GM19239 (cell line): ENCODE measurements around the gene RWDD4.
"Not testable (repeated sequence)": the region's sequence is repeated elsewhere in the genome, so short reads cannot be mapped to it uniquely, and the experiment has no call there.

Source experiments
- DNase-seq: peaks from one replicate; pipeline ENCODE4 v3.0.0; 2011; ENCODE audit warnings: low spot score; ENCODE audit not compliant: insufficient read length
- FAIRE-seq: peaks from 2 replicates; lab custom pipeline; 2011; peaks lifted over from hg19 to GRCh38; lab: Jason Lieb, UNC

The RWDD4 gene

GRCh38 chr4:183636923-183637322, 22.1 kb downstream of the RWDD4 start:
- no peak for FAIRE-seq
- DNase-seq = no peak

GRCh38 chr4:183636503-183636902, 22.5 kb downstream of the RWDD4 start:
- FAIRE-seq = no peak
- no peak for DNase-seq

GRCh38 chr4:183635741-183636140, 23.2 kb downstream of the RWDD4 start:
- FAIRE-seq (no peak), DNase-seq (no peak)

GRCh38 chr4:183635321-183635720, 23.7 kb downstream of the RWDD4 start:
- FAIRE-seq = no peak
- DNase-seq = no peak

GRCh38 chr4:183633476-183634400, 25.2 kb downstream of the RWDD4 start:
- FAIRE-seq (no peak), DNase-seq (no peak)

- DNase-seq (no peak), FAIRE-seq (no peak)
Observed at GRCh38 chr4:183632689-183633088, 26.3 kb downstream of the RWDD4 start.

GRCh38 chr4:183631577-183632198, 27.3 kb downstream of the RWDD4 start:
- no peak for FAIRE-seq
- DNase-seq = no peak

GRCh38 chr4:183627979-183628588, 30.9 kb downstream of the RWDD4 start:
- FAIRE-seq (no peak), DNase-seq (no peak)

- DNase-seq, FAIRE-seq: not testable (repeated sequence)
Observed at GRCh38 chr4:183627286-183627685, 31.7 kb downstream of the RWDD4 start.

- FAIRE-seq = no peak
- DNase-seq = no peak
Observed at GRCh38 chr4:183626168-183626567, 32.8 kb downstream of the RWDD4 start.

- no peak for DNase-seq
- FAIRE-seq = no peak
Observed at GRCh38 chr4:183624548-183624947, 34.4 kb downstream of the RWDD4 start.

GRCh38 chr4:183621875-183622274, 37.1 kb downstream of the RWDD4 start:
- DNase-seq = no peak
- no peak for FAIRE-seq

- FAIRE-seq (no peak), DNase-seq (no peak)
Observed at GRCh38 chr4:183620421-183620820, 38.6 kb downstream of the RWDD4 start.

- DNase-seq (no peak), FAIRE-seq (no peak)
Observed at GRCh38 chr4:183618681-183619080, 40.3 kb downstream of the RWDD4 start.

- DNase-seq (no peak), FAIRE-seq (no peak)
Observed at GRCh38 chr4:183617075-183617474, 41.9 kb downstream of the RWDD4 start.

GRCh38 chr4:183612329-183613250, 46.4 kb downstream of the RWDD4 start:
- FAIRE-seq (no peak), DNase-seq (no peak)

- DNase-seq (no peak), FAIRE-seq (no peak)
Observed at GRCh38 chr4:183611210-183611830, 47.7 kb downstream of the RWDD4 start.

- DNase-seq (no peak), FAIRE-seq (no peak)
Observed at GRCh38 chr4:183610613-183611012, 48.4 kb downstream of the RWDD4 start.

- no peak for DNase-seq
- no peak for FAIRE-seq
Observed at GRCh38 chr4:183610033-183610432, 49.0 kb downstream of the RWDD4 start.

- FAIRE-seq (no peak), DNase-seq (no peak)
Observed at GRCh38 chr4:183609151-183609550, 49.8 kb downstream of the RWDD4 start.
